NB4 (cell line): ENCODE data around the gene CD300LD.

Source experiments
- CTCF ChIP-seq: IDR thresholded peaks from one replicate; pipeline ENCODE4 v1.5.1; 2012; ENCODE audit warnings: low read depth, low read length
- MAX ChIP-seq: IDR thresholded peaks from 2 replicates; pipeline ENCODE4 v1.6.1; 2011; ENCODE audit warnings: low read depth, low read length
- MYC ChIP-seq: IDR thresholded peaks from 2 replicates; pipeline ENCODE4 v1.6.1; 2011; ENCODE audit warnings: low read depth, low read length
- POLR2A ChIP-seq: IDR thresholded peaks from 2 replicates; pipeline ENCODE4 v1.6.1; 2011; ENCODE audit warnings: mild to moderate bottlenecking; ENCODE audit not compliant: insufficient read length; ENCODE audit errors: extremely low read depth

GRCh38 chr17:74561586-74561985 is 30.5 kb downstream of the CD300LD start:
- TF ChIP-seq CTCF (no peak), POLR2A (no peak), MYC (no peak), MAX (no peak)
